Limb (tissue), 2 donors: ENCODE results near the gene SLC35B2.
"Not testable (repeated sequence)": the region's sequence is repeated elsewhere in the genome, so short reads cannot be mapped to it uniquely, and the experiment has no call there.

ENCODE experiments used
- DNase-seq, 2 donors: peaks; one replicate each; pipeline ENCODE4 v3.0.0-alpha.2; 2016; ENCODE audit errors: extremely low spot score in 2 of 2

SLC35B2 gene

DNA sequence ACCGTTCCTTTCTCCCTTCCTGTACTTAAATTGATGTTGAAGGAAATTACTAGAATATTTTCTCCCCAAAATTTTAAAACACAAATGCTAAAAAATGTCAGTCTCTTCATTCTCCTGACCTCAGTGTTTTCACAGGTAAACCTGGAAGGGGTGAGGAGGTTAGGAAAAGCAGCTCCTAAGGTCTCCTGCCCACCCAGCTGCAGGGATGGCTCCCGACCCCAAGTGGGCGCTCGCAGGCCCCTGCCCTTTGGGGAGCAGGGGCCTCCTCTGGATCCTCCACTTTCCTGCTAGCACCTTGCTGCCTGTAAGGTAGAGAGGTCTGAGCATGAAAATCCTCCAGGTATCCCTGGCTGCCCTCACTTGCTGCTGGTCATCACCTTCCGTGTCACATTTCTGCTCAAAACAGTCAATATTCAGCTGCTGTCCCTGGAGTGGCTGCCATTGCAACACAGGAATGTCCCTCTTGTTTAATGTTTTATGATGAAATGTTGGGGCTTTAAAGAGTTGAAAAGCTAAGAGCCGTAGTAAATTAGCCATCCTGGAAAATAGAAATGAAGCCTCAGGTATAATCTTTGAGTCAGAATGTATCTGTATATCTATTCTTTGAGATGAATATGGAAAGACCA is 21.3 kb downstream of the SLC35B2 start:
- no peak for DNase-seq

DNA sequence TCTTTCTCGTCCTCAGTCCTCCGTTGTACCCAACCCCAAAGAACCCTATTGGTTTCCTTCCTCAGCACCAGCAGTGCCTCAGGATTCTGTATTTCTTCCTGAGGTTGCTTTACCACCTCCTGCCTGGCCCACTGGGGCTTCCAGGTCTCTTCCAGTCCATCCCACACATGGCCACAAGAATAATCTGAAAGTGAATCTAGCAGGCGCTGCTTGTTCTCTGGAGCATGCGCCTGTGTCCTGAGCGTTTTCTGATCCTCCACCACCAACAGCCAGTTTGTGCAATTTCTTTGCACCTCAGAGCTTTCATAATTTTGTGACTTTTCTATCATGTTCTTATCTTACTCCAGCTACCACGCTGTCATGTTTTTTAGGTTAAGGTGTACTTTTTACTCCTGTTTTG is 22.1 kb downstream of the SLC35B2 start:
- DNase-seq: no peak

DNA sequence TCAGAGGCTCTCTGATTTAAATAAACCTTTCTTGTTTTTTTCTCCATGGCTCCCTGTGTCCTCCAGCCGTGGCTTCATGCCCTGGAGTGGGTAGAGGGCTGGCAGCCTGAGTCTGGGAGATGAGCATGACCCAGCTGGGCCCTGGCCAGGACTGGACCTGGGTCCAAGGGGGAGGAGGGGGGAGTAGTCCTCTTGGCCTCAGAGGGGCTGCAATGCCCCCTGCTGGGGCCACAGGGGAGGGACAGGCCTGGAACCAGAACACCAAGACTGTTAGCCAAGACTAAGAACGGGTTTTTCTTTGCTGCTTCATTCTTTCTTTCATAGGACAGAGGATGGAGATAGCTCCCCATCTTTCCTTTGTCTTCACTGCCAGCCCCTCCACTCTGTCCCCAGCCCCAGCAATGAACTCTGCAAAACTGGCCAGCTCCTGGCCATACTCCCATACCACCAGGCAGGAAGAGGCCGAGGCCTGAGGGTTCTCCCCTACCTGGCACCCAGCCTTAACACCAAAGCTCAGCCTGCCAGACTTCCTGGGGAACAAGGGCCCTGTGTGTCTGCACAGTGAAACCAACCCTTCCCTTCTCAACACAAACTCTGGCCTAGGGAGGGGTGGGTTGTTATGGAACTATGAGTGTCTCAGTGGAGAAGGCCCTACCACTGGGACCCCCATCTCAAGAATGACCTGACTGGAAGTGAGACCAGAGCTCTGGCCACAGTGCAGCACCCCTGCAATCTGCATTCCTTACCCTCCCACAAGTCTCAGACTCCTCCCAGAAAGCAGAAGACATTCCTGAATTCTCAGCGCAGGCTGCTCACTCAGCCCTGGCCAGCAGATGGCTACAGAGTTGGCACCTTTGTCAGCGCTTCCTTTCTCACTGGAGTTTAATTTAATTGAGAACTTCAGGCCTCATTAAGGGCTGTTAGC is 23.0 kb downstream of the SLC35B2 start:
- DNase-seq: peak; percentile 48 to 71

DNA sequence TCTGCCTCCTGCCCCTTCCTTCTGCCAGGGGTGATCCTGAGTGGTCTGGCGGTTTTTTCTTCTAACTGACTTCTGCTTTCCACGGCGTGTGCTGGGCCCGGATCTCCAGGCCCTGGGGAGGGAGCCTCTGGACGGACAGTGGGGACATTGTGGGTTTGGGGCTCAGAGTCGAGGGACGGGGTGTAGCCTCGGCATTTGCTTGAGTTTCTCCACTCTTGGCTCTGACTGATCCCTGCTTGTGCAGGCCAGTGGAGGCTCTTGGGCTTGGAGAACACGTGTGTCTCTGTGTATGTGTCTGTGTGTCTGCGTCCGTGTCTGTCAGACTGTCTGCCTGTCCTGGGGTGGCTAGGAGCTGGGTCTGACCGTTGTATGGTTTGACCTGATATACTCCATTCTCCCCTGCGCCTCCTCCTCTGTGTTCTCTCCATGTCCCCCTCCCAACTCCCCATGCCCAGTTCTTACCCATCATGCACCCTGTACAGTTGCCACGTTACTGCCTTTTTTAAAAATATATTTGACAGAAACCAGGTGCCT is 23.7 kb downstream of the SLC35B2 start:
- DNase-seq: no peak

DNA sequence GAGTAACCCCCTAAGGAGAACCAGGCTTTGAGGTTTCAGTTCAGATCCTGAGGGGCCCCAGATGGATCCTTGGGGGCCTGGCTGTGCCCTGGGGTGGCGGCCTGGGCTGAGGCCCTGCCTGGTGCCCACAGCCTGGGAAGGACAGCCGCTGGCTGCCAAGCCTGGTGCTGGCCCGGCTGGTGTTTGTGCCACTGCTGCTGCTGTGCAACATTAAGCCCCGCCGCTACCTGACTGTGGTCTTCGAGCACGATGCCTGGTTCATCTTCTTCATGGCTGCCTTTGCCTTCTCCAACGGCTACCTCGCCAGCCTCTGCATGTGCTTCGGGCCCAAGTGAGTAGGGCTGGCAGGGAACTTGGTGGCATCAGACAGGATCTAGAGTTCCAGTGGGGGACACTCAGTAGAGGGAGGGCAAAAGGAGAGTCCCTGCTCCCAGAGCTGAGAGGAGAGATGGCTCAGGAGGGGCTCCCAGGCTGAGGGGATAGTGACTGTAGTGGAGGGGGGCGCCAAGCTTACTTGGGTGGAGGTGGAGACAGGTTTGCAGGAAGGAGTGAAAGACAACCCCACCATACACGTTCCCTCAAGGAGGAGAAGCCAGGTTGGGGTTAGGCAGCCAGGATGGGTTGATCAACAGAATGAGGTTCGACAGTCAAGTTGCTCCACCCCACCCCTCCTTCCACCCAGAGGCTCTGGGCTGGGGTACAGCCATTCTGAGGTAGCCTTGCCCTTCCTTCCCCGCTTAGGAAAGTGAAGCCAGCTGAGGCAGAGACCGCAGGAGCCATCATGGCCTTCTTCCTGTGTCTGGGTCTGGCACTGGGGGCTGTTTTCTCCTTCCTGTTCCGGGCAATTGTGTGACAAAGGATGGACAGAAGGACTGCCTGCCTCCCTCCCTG is 24.4 kb downstream of the SLC35B2 start:
- DNase-seq: no peak

DNA sequence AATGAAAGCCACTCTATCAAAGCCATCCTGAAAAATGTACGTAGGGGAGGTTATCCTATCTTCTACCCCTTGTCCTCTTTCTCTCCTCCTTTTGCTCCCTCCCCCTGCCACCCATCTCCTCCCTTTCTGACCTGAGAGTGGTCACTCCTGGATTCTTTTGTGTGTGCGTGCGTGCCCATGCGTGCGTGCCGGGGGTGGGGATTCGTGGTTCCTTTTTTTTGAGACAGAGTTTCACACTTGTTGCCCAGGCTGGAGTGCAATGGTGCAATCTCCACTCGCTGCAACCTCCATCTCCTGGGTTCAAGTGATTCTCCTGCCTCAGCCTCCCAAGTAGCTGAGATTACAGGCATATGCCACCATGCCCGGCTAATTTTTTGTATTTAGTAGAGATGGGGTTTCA is 25.9 kb downstream of the SLC35B2 start:
- not testable (repeated sequence) for DNase-seq

DNA sequence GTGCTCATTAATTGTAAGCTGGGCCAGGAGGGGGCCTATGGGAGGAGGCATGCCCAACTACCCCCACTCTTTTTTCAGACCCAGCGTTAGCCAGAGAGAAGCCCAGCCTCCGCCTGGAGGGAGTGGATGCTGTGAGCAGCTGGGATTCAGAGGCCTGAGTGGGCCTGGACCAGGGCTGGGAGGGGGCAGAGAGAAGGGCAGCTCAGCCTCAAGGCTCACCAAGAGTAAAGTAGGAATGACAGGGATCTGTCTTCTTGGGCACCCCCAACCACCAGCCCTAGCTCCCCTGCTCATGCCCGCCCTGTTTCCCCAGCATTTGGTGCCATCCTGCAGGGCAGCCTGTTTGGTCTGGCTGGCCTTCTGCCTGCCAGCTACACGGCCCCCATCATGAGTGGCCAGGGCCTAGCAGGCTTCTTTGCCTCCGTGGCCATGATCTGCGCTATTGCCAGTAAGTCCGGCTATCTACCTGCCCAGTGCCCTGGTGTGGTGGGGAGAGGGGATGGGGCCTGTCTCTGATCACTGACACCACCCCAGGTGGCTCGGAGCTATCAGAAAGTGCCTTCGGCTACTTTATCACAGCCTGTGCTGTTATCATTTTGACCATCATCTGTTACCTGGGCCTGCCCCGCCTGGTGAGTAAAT is 27.2 kb downstream of the SLC35B2 start:
- no peak for DNase-seq

DNA sequence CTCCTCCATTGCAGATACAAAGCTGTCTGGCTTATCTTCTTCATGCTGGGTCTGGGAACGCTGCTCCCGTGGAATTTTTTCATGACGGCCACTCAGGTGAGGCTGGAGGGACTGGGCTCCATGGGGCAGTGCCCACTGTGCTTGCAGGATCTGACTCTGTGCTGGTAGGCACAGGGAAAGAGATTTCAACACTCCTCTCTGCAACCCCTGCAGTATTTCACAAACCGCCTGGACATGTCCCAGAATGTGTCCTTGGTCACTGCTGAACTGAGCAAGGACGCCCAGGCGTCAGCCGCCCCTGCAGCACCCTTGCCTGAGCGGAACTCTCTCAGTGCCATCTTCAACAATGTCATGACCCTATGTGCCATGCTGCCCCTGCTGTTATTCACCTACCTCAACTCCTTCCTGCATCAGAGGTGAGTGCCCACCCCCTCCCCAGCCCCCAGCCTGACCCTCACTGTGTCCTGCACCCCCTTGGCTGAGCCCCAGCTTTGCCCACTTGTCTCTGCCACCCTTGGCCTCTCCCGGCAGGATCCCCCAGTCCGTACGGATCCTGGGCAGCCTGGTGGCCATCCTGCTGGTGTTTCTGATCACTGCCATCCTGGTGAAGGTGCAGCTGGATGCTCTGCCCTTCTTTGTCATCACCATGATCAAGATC is 27.8 kb downstream of the SLC35B2 start:
- DNase-seq: no peak

DNA sequence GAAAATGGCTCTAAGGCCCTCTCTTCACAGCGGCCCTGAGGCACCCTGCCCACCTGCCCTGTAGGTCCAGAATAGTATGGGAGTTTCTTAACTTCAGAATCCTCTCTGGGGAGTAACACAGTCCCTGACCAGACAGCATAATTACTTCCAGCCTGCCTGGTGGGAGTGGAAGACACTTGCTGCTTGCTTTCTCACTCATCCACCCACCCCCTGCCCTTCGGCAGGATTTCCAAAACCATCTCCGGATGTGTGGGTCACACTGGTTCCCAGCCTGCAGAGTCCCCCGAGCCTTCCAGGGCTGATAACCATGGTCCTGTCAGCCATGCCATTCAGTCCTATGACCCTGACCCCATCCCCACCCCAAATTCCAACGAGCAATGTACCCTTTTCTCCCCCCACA is 28.5 kb downstream of the SLC35B2 start:
- DNase-seq: no peak

DNA sequence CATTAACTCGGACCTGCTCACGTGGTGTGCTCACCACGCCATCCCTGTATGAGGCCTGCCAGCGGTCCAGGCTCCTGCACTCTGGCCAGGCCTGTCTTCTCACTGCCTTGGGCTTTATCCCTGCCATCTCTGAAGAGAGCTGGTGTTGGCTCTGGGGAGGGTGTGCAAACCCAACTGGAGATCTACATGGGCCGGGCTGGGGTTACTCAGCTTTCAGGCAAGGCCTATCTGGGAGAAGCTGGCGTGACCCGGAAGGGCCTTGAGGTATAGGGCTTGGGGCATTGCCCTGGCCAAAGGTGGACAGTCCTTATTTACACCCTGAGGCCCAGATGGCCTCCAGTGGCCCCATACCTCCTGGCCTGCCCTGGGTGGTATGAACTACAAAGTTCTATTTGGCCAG is 28.9 kb downstream of the SLC35B2 start:
- DNase-seq: no peak

DNA sequence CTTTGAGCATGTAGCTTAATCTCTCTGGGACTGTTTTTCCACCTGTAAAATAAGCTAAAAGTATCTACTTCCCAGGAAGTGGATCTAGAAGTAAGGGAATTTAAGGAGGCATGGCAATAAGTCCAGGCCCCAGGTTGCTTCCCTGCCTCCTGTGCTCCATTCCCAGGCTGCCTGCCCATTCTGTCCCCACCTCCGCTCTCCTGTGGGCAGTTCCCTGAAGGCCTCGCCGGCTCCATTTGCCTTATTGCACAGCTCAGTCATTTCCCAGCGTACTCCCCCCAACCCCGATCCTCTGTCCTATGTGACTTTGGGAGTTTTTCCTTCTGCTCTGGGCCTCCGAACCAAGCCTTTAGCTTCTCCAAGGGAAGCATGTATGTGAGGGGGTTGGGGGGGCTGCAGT is 29.3 kb downstream of the SLC35B2 start:
- DNase-seq: no peak

DNA sequence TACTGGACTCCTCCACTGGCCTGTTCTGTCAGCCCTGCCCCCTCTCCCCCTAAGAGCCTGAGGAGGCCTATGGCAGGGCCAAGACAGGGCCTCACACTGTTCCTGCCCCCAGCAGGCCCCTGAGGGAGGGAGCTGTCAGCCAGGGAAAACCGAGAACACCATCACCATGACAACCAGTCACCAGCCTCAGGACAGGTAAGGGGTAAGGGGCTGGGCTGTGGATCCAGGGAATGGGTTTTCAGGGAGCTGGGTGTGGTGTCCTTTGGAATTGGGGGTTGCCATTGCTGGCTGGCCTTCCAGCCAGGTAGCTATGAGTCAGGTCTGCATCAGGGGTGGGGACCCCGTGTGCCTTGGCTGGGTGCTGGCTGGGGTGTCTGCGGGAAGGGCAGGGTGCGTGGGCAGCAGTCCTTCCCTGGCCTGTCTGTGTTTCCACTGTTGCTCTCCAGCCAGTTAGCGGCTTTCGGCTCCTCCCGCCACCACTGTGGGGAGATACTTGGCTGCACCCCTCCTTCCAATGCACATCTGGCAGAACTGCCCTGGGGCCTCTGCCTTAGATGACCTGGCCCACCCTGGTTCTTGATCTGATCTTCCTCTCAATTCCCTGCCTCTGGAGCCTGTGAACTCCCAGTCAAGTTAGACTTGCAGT is 30.1 kb downstream of the SLC35B2 start:
- no peak for DNase-seq

DNA sequence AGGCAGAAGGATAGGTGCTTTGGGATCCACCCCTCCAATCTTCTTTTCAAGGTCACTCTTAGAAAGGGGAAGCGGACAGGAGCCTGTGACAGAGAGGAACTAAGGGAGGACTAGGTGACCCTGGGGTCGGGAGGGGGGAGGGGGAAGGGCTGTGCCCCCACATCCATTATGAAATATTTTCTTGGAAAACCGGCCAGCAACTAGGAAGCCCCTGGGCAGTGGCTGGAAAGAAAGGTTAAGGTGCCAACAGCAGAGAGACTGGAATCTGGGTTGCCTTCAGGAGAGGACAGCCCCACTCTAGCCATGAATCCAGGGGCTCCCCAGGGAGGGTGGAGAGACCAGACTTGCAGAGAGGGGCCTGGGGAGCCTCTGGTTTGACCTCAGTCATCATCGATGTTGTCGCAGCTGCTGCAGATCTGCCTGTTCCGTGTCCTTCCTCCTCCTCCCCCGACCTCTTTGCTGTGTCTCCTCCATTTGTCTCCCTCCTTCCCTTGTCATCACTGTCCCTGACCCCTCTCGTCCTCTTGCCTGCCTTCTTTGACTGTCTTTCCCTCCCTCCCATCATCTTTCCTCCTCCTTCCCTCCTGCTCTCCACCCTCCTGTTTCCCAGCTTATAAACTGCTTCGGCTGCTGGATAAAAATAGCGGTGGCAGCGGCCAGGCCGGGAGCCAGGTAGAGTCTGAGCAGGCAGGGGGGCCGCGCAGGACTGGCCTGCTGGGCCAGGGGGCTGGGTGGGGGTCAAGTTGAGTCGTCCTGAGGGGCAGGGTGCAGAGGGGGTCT is 30.8 kb downstream of the SLC35B2 start:
- no peak for DNase-seq

DNA sequence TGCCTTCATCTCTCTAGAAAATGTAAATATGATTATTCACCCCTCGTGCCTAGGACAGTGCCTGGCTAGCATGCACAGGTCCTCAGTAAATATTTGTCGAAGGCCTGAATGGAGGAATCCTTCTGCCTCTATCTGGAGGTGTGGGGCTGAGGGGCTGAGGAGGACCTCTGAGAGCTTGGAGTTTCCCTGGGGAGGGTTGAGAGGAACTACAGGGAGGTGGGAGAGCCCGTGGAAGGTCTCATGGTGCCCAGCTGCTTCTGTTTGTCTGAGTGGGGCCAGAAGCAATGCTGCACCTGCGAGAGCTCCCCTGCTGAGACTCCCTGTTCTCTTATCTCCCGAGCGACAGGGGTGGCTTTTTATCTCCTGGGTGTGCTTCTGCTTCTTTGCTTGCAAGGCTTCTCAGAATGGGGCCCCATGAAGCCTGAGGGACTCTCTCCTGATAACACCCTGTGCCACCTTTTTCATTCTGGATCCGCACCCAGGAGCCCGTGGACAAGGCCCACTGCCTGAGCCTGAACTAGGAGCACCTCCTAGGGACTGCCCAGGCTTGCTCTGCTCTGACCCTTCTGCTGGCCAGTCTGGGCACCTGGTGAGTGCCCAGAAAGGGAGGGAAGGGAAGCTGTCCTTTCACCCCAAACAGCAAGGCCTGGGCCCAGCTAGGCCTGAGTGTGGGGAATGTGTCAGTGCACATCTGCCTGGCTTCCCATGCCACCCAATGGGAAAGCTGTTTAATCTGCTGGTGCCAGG is 31.6 kb downstream of the SLC35B2 start:
- no peak for DNase-seq

DNA sequence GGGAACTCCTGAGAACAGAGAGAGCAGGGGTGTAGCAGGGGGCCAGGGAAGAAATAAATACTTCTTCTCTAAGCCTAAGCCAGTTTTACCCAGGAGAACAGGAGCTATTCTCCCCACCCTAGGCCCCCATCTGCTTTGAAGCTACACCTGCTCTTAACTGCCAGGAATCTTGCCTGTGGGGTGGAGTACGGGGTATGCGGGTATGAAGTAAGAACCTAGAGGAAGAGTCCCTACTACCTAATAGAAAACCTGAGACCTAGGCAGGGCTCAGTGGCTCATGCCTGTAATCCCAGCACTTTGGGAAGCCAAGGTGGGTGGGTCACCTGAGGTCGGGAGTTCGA is 32.4 kb downstream of the SLC35B2 start:
- no peak for DNase-seq

DNA sequence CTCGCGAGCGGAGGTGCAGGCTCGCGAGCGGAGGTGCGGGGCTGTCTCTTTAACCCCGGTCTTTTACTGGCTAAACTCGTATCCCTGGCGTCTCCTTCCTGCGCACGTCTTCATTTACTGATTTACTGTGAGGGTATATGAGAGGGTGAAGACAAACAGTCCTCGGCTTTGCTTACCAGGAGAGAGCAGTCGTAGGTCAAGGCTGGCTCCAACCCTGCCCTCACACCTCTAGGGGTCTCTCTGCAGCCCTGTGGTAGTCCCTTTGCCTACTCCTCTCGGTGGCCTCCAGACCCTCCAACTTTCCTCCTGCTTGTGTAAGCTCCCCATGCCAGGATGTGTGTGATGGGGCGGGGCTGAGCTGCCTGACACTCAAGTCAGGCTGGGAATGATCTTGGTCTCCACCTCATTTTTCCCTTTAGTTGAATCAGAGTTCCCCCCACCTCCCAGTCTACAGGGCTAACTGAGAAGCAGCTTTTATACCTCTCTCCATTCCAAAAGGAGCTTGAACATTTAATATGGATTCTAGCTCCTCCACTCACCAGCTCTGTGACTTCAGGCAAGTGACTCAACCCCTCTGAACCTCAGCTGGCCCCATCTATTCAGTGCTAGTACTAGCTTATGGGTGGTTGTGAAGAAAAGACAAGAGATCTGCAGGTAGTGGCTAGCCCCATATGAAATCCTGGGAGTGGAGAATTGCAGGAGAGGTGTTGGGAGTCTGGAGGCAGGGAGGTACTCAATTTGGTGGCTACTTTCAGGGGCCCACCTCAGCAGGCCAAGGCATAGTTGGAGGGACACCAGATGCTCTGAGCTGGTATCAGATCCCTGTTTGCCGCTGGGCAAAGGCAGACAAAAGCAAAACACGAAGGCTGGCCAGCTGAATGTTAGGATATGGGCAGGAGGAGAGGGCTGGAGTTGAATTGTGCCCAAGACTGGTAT is 33.0 kb downstream of the SLC35B2 start:
- DNase-seq: no peak

DNA sequence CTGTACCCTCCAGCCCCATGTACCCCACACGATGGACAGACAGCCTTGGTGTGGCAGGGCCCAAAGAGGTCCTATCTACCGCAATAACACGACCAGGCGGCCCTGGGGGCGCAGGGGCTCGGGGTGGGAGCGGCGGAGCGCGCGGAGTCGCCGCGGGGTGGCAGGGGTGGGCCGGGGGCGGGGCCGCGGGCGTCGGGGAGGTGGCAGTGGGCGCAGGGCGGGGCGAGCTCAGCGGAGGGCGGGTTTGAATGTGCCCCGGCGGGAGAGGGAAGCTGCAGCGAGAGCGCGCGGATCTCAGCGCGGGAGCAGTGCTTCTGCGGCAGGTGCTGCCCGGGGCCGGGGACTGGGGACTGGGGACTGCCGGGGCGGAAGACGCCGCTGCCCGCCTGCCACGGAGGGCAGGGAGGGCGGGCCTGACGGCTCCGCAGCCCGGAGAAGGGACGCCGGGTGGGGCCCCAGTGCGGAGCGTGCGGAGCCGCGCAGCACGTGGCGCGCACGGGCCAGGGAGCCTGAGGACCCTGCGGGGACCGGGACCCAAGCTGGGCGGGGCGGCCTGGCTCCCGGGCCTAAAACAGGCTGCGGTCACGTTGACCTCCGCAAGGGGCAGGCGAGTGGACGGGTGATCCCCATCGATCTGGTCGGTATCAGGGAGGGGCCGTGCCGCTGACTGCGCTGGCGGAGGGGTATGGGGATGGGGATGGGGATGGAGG is 33.9 kb downstream of the SLC35B2 start, which contains the start of gene SLC29A1:
Gene SLC29A1, plus strand, starts transcription at position 277 of the 710 bp plus-strand sequence. CDS start 3,719 bp downstream, outside the sequence.
- DNase-seq: peak; percentile 77 to 88
